Gastrocnemius medialis (tissue), 4 donors: ENCODE data around the gene FBXL7.

Source experiments
- POLR2A ChIP-seq, 2 donors: fragments of 450-650 bp; IDR thresholded peaks; one replicate each; pipeline ENCODE4 v1.6.1; 2017; ENCODE audit warnings: antibody characterized with exemption in 2 of 2, mild to moderate bottlenecking in 2 of 2, moderate library complexity in 2 of 2
- TF ChIP-seq, protein P1 (sequence below), 5 experiments: fragments of 450-650 bp in 3 of 5; fragments of 200-600 bp in 2 of 5; sonication (generic) in 2 of 5; IDR thresholded peaks in 4 of 5; conservative IDR thresholded peaks in 1 of 5; 1 replicate in 4 of 5; 2 replicates in 1 of 5; pipeline ENCODE4 v1.5.1; 2016 to 2019; ENCODE audit warnings: antibody characterized with exemption in 5 of 5, mild to moderate bottlenecking in 3 of 5, moderate library complexity in 3 of 5

DNA sequence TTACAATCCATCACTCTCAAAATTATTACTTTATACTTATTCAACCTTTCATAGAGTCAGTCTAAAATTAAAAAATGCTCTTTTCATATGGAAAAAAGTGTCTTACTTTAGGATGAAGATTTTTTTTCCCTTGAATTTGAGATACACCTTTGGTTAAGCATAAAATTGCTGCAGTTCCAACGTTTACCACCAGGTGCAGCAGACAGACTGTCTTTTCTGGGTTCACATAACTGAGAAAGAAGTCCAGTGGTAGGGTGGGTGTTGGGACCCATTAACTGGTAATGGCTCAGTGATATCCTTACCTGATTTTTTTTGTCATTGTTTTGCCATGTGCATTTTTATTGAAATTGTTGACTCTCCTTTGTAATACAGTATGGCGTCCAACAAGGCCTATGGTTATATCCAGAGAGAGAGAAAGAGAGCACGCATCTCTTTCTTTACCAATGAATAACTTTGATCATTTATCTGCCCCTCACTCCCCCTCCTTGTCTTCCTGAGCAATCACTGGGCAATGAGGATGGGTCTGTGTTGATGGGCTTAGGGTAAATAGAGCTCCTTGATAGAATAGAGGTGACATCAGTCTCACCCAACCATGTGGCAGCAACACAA lies 98.4 kb downstream of the FBXL7 start:
- TF ChIP-seq, protein P1, sequence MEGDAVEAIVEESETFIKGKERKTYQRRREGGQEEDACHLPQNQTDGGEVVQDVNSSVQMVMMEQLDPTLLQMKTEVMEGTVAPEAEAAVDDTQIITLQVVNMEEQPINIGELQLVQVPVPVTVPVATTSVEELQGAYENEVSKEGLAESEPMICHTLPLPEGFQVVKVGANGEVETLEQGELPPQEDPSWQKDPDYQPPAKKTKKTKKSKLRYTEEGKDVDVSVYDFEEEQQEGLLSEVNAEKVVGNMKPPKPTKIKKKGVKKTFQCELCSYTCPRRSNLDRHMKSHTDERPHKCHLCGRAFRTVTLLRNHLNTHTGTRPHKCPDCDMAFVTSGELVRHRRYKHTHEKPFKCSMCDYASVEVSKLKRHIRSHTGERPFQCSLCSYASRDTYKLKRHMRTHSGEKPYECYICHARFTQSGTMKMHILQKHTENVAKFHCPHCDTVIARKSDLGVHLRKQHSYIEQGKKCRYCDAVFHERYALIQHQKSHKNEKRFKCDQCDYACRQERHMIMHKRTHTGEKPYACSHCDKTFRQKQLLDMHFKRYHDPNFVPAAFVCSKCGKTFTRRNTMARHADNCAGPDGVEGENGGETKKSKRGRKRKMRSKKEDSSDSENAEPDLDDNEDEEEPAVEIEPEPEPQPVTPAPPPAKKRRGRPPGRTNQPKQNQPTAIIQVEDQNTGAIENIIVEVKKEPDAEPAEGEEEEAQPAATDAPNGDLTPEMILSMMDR (IDR thresholded peaks at IDR 0.05 in 4 of 5, conservative IDR thresholded peaks at IDR 0.05 in 1 of 5), result peak in 2 of 5 experiments; percentile 23 to 32
- TF ChIP-seq POLR2A (IDR thresholded peaks at IDR 0.05), result no peak
